Iris pigment epithelial cell (primary cell): Measurements from ENCODE around the gene IL17RC.
A peak's percentile ranks its signal among the peaks of the same experiment; 100 is the strongest.
"Not testable (repeated sequence)": the region's sequence is repeated elsewhere in the genome, so short reads cannot be mapped to it uniquely, and the experiment has no call there.

Experiments
- DNase-seq: peaks from one replicate; pipeline ENCODE4 v3.0.0-alpha.2; 2011; ENCODE audit warnings: low read depth

Gene IL17RC, protein sequence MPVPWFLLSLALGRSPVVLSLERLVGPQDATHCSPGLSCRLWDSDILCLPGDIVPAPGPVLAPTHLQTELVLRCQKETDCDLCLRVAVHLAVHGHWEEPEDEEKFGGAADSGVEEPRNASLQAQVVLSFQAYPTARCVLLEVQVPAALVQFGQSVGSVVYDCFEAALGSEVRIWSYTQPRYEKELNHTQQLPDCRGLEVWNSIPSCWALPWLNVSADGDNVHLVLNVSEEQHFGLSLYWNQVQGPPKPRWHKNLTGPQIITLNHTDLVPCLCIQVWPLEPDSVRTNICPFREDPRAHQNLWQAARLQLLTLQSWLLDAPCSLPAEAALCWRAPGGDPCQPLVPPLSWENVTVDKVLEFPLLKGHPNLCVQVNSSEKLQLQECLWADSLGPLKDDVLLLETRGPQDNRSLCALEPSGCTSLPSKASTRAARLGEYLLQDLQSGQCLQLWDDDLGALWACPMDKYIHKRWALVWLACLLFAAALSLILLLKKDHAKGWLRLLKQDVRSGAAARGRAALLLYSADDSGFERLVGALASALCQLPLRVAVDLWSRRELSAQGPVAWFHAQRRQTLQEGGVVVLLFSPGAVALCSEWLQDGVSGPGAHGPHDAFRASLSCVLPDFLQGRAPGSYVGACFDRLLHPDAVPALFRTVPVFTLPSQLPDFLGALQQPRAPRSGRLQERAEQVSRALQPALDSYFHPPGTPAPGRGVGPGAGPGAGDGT

DNA sequence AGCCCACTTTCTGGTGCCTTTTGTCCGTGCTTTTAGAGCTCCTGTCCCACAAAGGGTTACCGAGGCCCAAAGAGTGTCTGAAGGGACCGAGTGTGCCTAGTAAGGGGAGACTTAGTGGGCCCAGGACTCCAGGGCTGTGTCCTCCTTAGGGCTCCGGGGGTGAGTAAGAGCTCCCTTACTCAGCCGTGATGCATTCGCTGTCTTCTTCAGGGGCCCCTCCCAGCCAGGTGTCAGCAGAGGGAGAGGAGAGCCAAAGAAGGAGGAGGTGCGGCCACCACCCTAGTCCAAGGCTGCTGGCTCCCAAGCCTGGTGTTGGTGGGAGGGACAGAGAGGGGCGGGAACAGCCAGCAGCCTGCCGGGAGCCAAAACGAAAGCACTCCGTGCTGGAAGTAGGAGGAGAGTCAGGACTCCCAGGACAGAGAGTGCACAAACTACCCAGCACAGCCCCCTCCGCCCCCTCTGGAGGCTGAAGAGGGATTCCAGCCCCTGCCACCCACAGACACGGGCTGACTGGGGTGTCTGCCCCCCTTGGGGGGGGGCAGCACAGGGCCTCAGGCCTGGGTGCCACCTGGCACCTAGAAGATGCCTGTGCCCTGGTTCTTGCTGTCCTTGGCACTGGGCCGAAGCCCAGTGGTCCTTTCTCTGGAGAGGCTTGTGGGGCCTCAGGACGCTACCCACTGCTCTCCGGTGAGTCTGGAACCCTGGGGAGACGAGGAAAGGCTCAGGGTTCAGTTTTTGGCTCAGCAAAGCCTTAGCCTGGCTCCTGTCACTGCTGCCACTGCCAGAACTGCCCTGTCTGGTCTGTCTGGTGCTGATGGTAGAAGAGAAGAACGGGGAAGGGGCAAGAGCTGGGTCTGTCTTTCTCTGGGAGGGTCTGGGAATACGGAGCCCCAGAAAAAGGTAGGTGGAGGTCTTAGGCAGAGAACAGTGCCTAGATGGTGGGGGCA is at the start of gene IL17RC:
IL17RC (plus strand) TSS at position 365 of the 947 bp plus-strand sequence; CDS start at position 583, 218 bp downstream.
- DNase-seq: peak; percentile 91

DNA sequence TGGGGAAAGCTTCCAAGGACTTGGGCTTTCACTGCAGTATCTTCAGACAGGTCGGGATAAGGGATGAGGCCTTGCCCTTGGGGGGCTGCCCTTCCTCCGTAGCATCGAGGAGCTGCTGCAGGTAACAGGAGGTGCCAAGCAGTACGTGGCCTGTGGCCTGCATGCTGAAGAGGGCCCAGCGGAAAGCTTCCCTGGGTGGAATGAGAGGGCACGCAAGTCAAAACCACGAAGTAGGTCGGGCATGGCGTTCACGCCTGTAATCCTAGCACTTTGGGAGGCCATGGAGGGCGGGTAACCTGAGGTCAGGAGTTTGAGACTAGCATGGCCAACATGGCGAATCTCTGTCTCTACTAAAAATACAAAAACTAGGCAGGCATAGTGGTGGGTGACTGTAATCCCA is 49.8 kb upstream of the IL17RC start:
- DNase-seq: no peak

DNA sequence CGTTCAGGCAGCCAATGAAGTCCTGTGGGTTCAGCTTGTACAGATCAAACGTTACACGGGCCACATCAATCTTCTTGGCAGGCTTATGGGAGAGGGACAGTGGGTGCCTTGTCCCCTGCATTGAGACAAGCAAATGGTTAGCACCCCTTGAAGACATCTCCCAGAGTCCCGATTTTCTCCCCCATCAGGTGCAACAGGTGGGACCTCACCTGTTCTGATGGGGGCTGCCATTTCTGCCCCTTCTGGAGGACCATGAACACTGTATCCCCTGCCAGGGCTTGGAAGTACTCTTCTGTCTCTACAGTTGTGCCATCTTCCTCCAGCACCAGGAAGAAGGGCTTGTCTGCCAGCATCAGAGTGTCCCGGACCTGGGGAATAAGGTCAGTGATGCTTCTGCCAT is 46.9 kb upstream of the IL17RC start:
- no peak for DNase-seq

DNA sequence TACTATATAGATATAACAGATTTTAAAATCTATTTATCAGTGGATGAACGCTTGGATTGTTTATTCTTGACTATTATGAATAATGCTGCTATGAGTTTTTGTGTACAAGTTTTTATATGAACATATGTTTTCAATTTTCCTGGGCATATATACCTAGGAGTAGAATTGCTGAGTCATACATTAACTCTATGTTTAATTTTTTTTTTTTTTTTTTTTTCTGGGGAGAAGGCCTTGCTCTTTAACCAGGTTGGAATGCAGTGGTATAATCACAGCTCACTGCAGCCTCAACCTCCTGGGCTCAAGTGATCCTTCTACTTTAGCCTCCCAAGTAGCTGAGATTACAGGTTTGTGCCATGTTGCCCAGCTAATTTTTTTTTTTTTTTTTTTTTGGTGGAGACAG is 45.9 kb upstream of the IL17RC start:
- DNase-seq: peak; percentile 77

DNA sequence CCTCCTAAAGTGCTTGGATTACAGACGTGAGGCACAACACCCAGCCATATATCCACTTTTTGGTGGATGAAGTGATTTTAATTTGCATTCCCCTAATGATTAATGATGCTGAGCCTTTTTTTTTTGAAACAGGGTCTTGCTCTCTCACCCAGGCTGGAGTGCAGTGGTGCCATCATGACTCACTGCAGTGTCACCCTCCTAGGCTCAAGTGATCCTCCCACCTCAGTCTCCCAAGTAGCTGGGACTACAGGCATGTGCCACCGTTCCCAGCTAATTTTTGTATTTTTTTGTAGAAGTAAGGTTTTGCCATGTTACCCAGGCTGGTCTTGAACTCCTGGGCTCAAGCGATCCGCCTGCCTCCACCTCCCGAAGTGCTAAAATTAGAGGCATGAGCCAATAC is 44.8 kb upstream of the IL17RC start:
- not testable (repeated sequence) for DNase-seq

DNA sequence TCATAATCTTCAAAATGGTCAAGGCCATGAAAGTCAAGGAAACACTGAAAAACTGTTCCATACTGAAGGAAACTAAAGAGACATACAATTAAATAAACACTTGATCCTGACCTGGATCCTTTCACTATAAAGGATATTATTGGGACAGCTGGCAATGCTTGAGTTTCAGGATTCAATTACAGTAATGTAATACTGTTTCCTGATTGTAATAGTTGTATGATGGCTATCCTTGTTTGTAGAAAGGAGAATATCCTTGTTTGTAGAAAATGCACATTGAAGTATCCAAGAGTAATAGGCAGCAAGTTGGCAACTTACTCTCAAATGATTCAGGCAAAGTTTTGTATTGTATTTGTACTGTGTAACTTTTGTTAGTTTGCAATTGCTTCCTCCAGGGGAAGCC is 41.5 kb upstream of the IL17RC start:
- DNase-seq: no peak

DNA sequence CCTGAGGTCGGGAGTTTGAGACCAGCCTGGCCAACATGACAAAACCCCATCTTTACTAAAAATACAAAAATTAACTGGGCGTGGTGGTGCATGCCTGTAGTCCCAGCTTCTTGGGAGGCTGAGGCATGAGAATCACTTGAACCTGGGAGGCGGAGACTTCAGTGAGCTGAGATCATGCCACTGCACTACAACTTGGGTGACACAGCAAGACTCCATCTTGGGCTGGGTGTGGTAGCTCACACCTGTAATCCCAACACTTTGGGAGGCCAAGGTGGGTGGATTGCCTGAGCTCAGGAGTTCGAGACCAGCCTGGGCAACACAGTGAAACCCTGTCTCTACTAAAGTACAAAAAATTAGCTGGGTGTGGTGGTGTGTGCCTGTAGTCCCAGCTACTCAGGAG is 40.6 kb upstream of the IL17RC start:
- DNase-seq: not testable (repeated sequence)

DNA sequence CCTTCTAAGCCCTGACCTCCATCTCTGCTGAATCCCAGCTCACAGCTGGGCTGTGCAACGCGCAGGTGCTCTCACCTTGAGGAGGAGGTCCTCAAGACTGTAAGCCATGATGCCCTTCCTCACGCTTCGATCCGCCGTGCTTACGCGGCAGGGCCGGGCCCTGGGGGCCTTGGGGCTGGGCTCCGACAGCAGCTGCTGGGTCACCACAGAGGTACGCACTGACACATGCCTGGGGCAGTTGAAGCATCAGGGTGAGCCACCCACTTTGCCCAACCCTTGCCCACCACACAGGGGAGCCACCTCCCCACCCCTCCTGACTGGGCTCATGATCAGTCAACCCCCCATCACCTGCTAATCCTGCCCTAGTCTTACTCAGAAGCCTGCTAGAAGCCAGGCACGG is 39.9 kb upstream of the IL17RC start:
- no peak for DNase-seq

DNA sequence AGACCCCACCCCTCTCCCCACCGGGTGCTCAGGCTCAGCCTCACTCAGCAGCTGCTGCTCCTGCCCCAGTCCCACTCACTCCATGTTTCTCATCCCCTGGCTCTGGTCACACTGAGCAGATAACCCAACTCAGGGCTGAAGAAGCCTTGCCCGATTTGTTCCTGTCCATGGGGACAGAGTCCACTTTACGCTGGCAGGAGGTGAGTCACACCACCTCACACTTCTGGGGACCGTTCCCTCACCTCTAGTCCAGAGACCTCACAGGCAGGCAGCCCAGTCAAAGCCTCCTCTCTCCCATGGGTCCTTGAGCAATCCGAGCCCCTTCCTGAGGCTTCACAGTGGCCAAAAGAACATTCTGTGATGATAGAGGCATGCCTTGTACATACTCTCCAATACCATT is 38.2 kb upstream of the IL17RC start:
- DNase-seq: peak; percentile 30

DNA sequence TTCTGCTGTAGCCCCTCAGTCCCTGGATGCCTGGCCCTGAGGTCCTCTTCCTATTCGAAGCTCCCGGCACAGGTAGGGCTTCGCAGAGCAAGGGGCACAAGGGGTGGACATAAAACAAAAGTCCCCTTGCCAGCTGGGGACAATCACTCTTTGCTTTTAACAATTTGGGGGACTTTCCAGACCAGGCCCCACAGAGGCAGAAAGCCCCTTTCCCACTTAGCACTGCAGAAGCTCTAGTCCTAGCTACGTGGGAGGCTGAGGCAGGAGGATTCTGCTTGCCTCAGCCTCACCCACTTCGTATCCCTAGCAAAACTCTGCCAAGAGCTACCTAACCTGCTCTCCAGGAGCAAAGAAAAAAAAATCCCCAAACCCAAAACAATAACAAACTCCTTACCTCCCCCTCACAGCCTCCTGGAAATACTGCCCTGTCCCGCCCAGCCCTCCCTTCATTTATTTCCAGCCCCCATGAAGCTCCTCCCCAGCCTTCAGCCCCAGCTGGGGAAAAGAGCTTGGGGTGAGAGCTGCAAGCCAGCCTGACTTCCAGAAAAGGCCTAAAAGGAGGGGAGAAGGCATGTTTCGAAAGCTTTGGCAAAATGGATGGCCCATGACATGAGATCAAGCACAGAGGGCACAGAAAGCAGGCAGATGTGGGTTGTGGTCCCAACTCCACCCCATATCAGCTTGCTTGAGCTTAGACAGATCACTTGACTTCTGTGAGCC is 36.9 kb upstream of the IL17RC start, which contains the start of gene CIDEC:
CIDEC (minus strand) TSS at position 424 of the 720 bp plus-strand sequence. CDS start 1,767 bp downstream, outside the sequence.
- DNase-seq: no peak

DNA sequence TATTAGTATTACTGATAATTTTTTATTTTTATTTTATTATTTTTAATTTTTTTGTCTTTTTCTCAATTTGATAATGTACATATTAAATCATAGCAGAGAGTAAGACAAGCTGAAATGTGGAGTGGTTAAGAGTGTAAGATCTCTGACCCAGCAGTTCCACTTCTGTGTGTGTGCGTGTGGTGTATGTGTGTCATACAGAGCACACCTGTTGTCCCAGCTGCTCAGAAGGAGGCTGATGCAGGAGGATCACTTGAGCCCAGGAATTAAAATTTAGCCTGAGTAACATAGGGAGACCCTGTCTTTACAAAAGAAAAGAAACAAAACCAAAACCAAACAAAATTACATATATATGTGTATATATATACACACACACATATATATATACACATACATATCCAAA is 35.5 kb upstream of the IL17RC start:
- no peak for DNase-seq

DNA sequence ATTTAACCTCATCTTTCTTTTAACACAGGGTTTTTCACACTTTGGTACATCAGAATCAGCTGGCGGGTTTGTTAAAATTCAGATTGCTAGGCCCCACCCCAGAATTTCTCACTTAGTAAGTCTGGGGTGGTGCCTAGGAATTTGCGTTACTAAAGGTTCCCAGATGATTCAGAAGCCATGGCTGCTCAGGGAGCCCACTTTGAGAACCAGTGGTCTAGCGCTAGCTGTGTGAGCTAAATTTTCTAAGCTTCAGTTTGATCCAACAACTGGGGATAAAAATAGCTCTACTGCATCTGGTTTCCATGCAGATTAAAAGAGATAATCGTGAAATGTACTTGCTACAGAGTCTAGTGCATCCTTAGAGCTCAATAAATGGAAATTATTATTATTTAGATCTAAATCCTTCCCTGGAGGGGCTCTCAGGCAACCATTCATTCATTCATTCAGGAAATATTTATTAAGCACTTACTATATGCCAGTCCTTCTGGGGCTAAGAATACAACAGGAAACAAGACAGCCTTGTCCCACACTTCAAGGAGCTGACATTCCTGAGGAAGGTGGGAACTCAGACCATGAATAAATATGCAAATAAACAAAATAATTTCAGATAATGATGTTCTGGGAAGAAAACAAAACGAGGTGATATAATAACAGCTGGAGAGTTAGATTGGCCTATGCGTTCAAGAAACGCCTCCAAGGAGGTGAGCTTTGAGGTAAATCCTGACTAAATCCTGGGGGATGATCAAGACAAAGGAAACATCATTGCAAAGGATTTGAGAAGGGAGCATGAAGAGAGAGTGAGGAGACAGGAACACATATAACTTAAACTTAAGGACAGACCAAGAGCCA is 33.0 kb upstream of the IL17RC start:
- peak; percentile 72 for DNase-seq

DNA sequence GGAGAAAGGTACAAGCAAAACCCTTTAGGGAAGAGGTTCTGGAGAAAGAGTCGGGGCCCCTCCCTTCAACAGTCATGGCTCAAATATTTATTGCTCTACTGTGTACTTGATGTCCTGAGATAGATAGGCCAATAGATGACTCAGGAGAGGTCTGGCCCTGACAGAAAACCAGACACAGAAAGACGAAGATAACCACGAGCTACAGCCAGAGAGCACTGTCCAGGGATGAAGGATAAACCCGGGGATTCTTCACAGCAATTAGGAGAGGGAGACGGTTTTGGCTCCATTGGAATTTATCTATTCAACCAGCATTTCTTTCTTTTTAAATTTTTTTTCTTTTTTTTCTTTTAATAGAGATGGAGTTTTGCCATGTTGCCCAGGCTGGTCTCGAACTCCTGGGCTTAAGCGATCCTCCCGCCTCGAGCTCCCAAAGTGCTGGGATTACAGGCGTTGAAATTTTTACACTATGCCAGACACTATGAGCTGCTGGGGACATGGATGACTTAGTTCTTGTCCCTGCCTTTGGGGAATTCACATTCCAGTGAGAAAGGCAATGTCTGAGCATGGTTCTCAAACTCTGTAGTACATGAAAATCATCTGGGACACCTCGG is 32.2 kb upstream of the IL17RC start:
- peak; percentile 95 for DNase-seq

DNA sequence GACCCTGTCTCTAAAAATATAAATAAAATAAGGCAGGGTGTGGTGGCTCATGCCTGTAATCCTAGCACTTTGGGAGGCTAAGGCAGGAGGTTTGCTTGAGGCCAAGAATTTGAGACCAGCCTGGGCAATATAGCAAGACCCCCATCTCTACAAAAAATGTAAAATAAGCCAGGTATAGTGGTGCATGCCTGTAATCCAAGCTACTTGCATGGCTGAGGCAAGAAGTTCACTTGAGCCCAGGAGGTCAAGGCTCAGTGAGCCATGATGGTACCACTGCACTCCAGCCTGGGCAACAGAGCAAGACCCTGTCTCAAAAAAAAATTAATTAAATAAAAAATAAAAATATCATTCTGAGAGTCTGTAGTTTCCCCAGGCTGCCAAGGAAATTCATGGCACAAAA is 30.6 kb upstream of the IL17RC start:
- no peak for DNase-seq

DNA sequence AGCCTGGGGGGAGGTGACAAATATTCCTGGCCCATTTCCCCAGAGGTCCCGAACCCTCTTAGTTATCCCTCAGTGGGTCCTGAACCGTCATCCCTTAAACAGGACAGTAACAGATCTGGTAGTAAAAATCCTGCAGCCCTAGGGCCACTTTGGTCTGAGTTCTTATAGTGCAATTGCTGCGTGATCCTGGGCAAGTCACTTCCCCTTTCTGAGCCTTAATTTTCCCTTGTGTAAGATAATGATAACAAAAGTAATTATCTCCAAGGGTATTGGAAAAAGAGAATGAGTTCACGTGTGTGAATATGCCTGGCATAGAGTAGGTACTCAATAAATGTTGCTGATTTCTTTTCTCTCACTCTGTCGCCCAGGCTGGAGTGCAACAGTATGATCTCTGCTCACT is 29.4 kb upstream of the IL17RC start:
- DNase-seq: no peak

DNA sequence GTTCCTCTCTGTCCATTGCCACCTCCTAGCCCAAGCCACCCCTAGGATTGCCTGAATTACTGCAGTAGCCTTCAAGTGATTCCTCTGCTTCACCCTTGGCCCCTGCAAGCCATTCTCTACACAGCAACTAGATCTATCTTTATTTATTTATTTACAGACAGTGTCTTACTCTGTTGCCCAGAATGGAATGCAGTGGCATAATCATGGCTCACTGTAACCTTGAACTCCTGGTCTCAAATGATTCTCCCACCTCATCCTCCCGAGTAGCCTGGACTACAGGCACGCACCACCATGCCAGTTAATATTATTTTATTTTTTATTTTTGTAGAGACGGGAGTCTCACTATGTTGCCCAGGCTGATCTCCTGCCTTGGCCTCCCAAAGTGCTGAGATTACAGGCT is 28.4 kb upstream of the IL17RC start:
- DNase-seq: no peak

DNA sequence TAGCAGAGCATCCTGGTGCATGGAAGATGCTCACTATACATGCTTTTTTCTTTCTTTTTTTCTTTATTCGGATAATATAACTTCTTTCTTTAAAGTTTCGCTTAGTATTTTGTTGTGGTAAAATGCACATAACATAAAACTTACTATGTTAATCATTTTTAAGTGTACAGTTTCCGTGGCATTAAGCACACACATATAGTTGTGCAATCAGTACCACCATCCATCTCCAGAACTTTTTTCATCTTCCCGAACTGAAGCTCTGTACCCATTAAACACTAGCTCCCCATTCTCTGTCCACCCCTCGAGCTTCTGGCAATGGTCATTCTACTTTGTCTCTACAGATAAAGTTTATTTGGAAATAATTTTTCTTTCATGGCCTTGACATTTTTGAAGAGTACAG is 27.5 kb upstream of the IL17RC start:
- no peak for DNase-seq

DNA sequence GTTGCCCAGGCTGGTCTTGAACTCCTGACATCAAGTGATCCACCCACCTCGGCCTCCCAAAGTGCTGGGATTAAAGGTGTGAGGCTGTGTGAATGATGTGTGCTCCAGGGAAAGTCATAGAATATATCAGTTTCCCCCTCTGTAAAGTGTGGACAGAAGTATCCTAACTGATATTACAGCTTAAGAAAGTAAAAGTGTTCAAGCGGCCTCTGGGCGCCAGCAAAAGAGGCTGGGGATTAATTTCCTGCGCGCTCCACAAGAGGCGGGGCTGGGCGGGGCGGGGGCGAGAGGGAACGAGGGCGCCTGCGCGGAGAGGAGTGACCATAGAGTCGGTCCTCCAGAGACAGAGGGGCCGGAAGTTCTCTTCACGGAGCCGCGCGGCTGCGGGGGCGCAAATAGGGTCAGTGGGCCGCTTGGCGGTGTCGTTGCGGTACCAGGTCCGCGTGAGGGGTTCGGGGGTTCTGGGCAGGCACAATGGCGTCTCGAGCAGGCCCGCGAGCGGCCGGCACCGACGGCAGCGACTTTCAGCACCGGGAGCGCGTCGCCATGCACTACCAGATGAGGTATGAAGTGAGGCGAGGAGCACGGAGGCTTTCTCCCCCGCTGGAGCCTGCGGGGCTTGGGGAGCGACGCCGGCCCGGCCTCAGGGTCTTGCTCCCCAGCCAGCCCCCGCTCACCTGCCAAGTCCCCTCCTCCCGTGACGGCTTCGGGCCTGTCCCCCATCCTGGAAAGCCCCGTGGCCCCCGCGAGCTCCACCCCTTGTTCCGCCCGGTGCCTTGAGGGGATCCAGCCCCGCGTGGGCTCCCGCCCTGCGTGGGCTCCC is 26.4 kb upstream of the IL17RC start, which contains the start of gene JAGN1:
JAGN1 (plus strand) TSS at position 362 of the 823 bp plus-strand sequence; CDS start at position 475, 113 bp downstream.
- peak; percentile 89 for DNase-seq

DNA sequence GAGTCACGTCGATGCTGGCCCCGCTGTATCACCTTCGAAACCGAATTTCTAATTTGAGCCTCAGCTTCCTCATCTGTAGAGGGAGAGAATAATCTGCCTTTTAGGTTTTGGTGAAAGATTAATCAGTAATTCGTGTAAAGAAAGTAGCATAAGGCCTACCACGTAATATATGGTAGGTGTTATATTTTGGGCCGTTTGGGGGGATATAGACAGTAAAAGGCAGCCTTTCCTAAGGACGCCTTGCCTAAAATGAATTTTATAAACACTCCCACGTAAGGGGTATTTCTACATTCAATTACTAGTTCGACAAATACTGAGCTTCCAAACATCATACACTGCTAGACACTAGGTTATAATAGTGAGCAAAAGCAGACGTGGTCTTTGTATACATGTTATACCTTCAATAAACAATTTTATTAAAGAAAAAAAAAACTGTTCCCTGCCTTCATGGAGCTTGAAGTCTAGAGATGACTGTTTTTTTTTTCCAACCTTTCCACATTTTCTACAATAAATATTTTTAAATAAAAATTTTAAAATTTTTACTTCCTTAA is 25.8 kb upstream of the IL17RC start:
- no peak for DNase-seq
